ENCODE data around the gene SMYD1. TPM values are rescaled to one million over a fixed set of nuclear protein-coding genes. Genes with fewer than 3 reads are reported as not detected.
"Not testable (repeated sequence)": the region's sequence is repeated elsewhere in the genome, so short reads cannot be mapped to it uniquely, and the experiment has no call there.

Gene SMYD1
- total RNA-seq: not detected

GRCh38 chr2:88067598-88067997 is at the start of gene SMYD1:
Gene SMYD1 (plus strand): TSS chr2:88067825. CDS start chr2:88067865, 40 bp downstream.
- Histone ChIP-seq H3K4me1 (ENCODE audit: control insufficient read depth in 1 of 2, low read depth in 2 of 2) (no peaks in the 10 kb centered on the region), H3K27me3 (replicated peaks; ENCODE audit: insufficient read depth) (no peaks in the 10 kb centered on the region), H3K4me3 (no peak within 1 kb of the TSS), H3K36me3 (no peaks in the 10 kb centered on the region), H3K9me3 (no peaks in the 10 kb centered on the region), H3K27ac (no peak within 1 kb of the TSS)
- no peak for DNase-seq (ENCODE audit: low spot score)
- ATAC-seq (ENCODE audit: insufficient number of reproducible peaks, low FRiP score, low read depth): no peak
- no peak for TF ChIP-seq CTCF (IDR thresholded peaks at IDR 0.05)

DNA sequence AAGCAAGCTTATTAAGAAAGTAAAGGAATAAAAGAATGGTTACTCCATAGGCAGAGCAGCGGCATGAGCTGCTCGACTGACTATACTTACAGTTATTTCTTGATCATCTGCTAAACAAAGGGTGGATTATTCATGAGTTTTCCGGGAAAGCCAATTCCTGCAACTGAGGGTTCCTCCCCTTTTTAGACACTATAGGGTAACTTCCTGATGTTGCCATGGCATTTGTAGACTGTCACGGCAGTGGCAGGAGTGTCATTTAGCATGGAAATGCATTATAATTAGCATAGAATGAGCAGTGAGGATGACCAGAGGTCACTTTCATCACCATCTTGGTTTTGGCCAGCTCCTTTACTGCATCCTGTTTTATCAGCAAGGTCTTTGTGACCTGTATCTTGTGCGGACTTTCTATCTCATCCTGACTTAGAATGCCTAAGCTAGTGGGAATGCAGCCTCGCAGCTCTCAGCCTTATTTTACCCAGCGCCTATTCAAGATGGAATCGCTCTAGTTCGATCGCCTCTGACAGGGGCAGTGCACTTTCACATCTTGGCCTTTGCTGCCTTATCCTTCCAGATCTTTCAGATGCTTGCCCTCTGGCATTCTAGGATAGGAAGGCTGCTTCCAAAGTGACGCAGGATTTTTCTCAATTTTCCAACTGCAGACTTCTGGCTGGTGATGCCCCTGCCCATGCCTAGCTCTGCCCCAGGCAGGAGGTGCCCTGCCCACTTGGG is 49.4 kb upstream of the SMYD1 start:
- H3K9me3 ChIP-seq; H3K27ac ChIP-seq; DNase-seq (ENCODE audit: low spot score); ATAC-seq (ENCODE audit: insufficient number of reproducible peaks, low FRiP score, low read depth); H3K4me3 ChIP-seq; H3K27me3 ChIP-seq (replicated peaks; ENCODE audit: insufficient read depth); H3K36me3 ChIP-seq; H3K4me1 ChIP-seq (ENCODE audit: control insufficient read depth in 1 of 2, low read depth in 2 of 2): not testable (repeated sequence)

DNA sequence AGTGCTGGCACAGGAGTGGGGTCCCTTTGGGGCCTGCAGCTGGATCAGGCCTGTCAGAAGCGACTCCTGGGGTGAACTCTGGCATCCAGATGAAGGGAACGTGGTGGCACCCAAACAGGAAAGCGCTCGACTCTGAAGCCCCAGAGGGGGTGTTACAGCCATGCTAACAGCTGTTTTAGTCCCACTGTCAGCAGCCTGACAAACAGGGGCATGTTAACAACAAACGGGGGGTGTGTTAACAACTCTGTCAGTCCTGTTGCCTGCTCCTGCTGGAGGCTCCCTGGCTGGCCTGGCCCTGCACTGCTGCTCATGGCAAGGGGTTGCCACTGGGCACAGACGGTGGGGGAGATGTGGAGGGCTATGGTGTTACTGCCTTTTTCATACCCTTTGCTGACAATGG is 48.7 kb upstream of the SMYD1 start:
- Histone ChIP-seq H3K27me3 (replicated peaks; ENCODE audit: insufficient read depth) (no peaks in the 10 kb centered on the region), H3K4me1 (ENCODE audit: control insufficient read depth in 1 of 2, low read depth in 2 of 2) (no peaks in the 10 kb centered on the region), H3K36me3 (no peaks in the 10 kb centered on the region), H3K4me3 (no peak overlapping the region), H3K27ac (no peak overlapping the region), H3K9me3 (no peaks in the 10 kb centered on the region)
- TF ChIP-seq CTCF (IDR thresholded peaks at IDR 0.05): no peak
- ATAC-seq (ENCODE audit: insufficient number of reproducible peaks, low FRiP score, low read depth) (no peak), DNase-seq (ENCODE audit: low spot score) (no peak)

GRCh38 chr2:88019985-88020384 is 47.6 kb upstream of the SMYD1 start:
- no peaks in the 10 kb centered on the region for H3K4me1 ChIP-seq (ENCODE audit: control insufficient read depth in 1 of 2, low read depth in 2 of 2)
- no peaks in the 10 kb centered on the region for H3K36me3 ChIP-seq
- H3K9me3 ChIP-seq: no peaks in the 10 kb centered on the region
- no peak for ATAC-seq (ENCODE audit: insufficient number of reproducible peaks, low FRiP score, low read depth)
- H3K4me3 ChIP-seq: no peak overlapping the region
- DNase-seq (ENCODE audit: low spot score): no peak
- no peak for TF ChIP-seq CTCF (IDR thresholded peaks at IDR 0.05)
- no peak overlapping the region for H3K27ac ChIP-seq
- H3K27me3 ChIP-seq (replicated peaks; ENCODE audit: insufficient read depth): no peaks in the 10 kb centered on the region

GRCh38 chr2:88022669-88022921 is 45.0 kb upstream of the SMYD1 start:
- no peak for ATAC-seq (ENCODE audit: insufficient number of reproducible peaks, low FRiP score, low read depth)
- no peak for DNase-seq (ENCODE audit: low spot score)
- TF ChIP-seq CTCF (IDR thresholded peaks at IDR 0.05): no peak
- Histone ChIP-seq H3K27ac (no peak overlapping the region), H3K4me3 (no peak overlapping the region), H3K36me3 (peaks cover 4% of the 10 kb centered on the region), H3K4me1 (ENCODE audit: control insufficient read depth in 1 of 2, low read depth in 2 of 2) (no peaks in the 10 kb centered on the region), H3K9me3 (no peaks in the 10 kb centered on the region), H3K27me3 (replicated peaks; ENCODE audit: insufficient read depth) (no peaks in the 10 kb centered on the region)

DNA sequence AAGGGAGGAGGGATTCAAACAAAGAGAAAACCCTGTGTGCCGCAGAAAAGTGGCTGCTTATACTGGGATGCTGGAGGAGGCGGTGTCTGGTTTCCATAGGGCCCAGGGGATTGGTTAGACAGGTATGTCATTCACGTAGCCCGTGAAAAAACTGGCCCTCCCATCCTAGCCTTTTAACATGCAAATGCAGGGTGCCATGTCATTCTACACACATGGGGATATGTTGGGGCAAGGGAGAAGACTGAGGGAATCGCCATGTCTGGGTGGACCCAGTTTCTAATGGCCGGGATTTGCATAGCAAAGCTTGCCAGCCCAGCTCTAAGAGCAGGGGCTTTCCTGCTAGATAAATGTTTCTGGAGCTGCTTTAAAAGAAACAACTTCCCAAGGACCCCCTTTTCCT is 43.1 kb upstream of the SMYD1 start:
- Histone ChIP-seq H3K4me1 (ENCODE audit: control insufficient read depth in 1 of 2, low read depth in 2 of 2) (no peaks in the 10 kb centered on the region), H3K9me3 (no peaks in the 10 kb centered on the region), H3K27ac (no peak overlapping the region), H3K27me3 (replicated peaks; ENCODE audit: insufficient read depth) (no peaks in the 10 kb centered on the region), H3K36me3 (peaks cover 9% of the 10 kb centered on the region), H3K4me3 (no peak overlapping the region)
- DNase-seq (ENCODE audit: low spot score): no peak
- TF ChIP-seq CTCF (IDR thresholded peaks at IDR 0.05): no peak
- ATAC-seq (ENCODE audit: insufficient number of reproducible peaks, low FRiP score, low read depth): no peak

Measured in thoracic aorta (tissue), 2 donors.